GM19238 (cell line): ENCODE measurements around the gene C1QL4.
"Not testable (repeated sequence)": the region's sequence is repeated elsewhere in the genome, so short reads cannot be mapped to it uniquely, and the experiment has no call there.

ENCODE experiments used
- DNase-seq: peaks from one replicate; pipeline ENCODE4 v3.0.0; 2011; ENCODE audit warnings: low spot score; ENCODE audit not compliant: insufficient read length

The C1QL4 gene

GRCh38 chr12:49333778-49334177 lies 3.2 kb downstream of the C1QL4 start:
- DNase-seq: not testable (repeated sequence)

- no peak for DNase-seq
These were observed 4.1 kb downstream of the C1QL4 start for GRCh38 chr12:49332891-49333371.

- DNase-seq: no peak
These were observed 4.5 kb downstream of the C1QL4 start for GRCh38 chr12:49332441-49332861.

GRCh38 chr12:49331380-49332222 lies 5.4 kb downstream of the C1QL4 start:
- no peak for DNase-seq

- no peak for DNase-seq
These were observed 6.2 kb downstream of the C1QL4 start for GRCh38 chr12:49330631-49331379.

GRCh38 chr12:49330032-49330619 lies 6.9 kb downstream of the C1QL4 start:
- no peak for DNase-seq

GRCh38 chr12:49328816-49329215 lies 8.2 kb downstream of the C1QL4 start:
- no peak for DNase-seq

- DNase-seq: no peak
These were observed 9.1 kb downstream of the C1QL4 start for GRCh38 chr12:49327887-49328286.

GRCh38 chr12:49327368-49327767 lies 9.6 kb downstream of the C1QL4 start:
- DNase-seq: no peak

- DNase-seq: no peak
These were observed 11.4 kb downstream of the C1QL4 start for GRCh38 chr12:49325606-49326005.

GRCh38 chr12:49323524-49324097 lies 13.4 kb downstream of the C1QL4 start:
- no peak for DNase-seq

GRCh38 chr12:49322708-49323523 lies 14.1 kb downstream of the C1QL4 start, which contains the start of gene TROAP:
Gene TROAP, plus strand, starts transcription at chr12:49323255. Its CDS starts 354 bp downstream, at chr12:49323609.
- DNase-seq: peak; percentile 99

GRCh38 chr12:49322367-49322707 lies 14.7 kb downstream of the C1QL4 start:
- no peak for DNase-seq

GRCh38 chr12:49320411-49321103 lies 16.4 kb downstream of the C1QL4 start:
- not testable (repeated sequence) for DNase-seq

- not testable (repeated sequence) for DNase-seq
These were observed 19.9 kb downstream of the C1QL4 start for GRCh38 chr12:49317118-49317517.

GRCh38 chr12:49314811-49315210 lies 22.2 kb downstream of the C1QL4 start:
- DNase-seq: no peak

GRCh38 chr12:49310451-49311000 lies 26.5 kb downstream of the C1QL4 start:
- not testable (repeated sequence) for DNase-seq

- no peak for DNase-seq
These were observed 27.6 kb downstream of the C1QL4 start for GRCh38 chr12:49309386-49309785.

GRCh38 chr12:49305762-49306510 lies 31.1 kb downstream of the C1QL4 start:
- DNase-seq: no peak
